Thoracic aorta (tissue), 2 donors: Measurements from ENCODE around the gene AKR1C3. TPM values are rescaled to one million over a fixed set of nuclear protein-coding genes. Genes with fewer than 3 reads are reported as not detected.
"Not testable (repeated sequence)": the region's sequence is repeated elsewhere in the genome, so short reads cannot be mapped to it uniquely, and the experiment has no call there.

Source experiments
- ATAC-seq: fragments of 150-250 bp; one replicate; pipeline ENCODE4 v1.8.0; 2017; ENCODE audit warnings: low read depth; ENCODE audit not compliant: insufficient number of reproducible peaks, low FRiP score
- DNase-seq: peaks from one replicate; pipeline ENCODE4 v3.0.0-alpha.2; 2020; ENCODE audit warnings: low spot score
- H3K27ac ChIP-seq, 2 donors: fragments of 200-600 bp; sonication (generic); 1 replicate in 1 of 2; 2 replicates in 1 of 2; pipeline ENCODE4 v1.5.1; 2016; ENCODE audit warnings: mild to moderate bottlenecking in 2 of 2, moderate library complexity in 2 of 2
- H3K27me3 ChIP-seq: fragments of 200-600 bp; sonication (generic); replicated peaks from 2 replicates; pipeline ENCODE4 v1.6.0; 2016; ENCODE audit warnings: mild to moderate bottlenecking; ENCODE audit not compliant: insufficient read depth
- H3K36me3 ChIP-seq: fragments of 200-600 bp; sonication (generic); one replicate; pipeline ENCODE4 v1.5.1; 2016
- H3K4me1 ChIP-seq, 2 donors: fragments of 200-600 bp; sonication (generic); 1 replicate in 1 of 2; 2 replicates in 1 of 2; pipeline versions ENCODE4 v1.5.1 to v1.6.0; 2016; ENCODE audit warnings: low read depth in 2 of 2, mild to moderate bottlenecking in 1 of 2; ENCODE audit not compliant: control insufficient read depth in 1 of 2
- H3K4me3 ChIP-seq: fragments of 200-600 bp; sonication (generic); 2 replicates; pipeline ENCODE4 v1.5.1; 2016; ENCODE audit warnings: mild to moderate bottlenecking
- H3K9me3 ChIP-seq: fragments of 200-600 bp; sonication (generic); 2 replicates; pipeline ENCODE4 v1.5.1; 2016
- CTCF ChIP-seq: fragments of 200-600 bp; sonication (generic); IDR thresholded peaks from one replicate; pipeline ENCODE4 v1.5.1; 2019; ENCODE audit warnings: antibody characterized with exemption
- total RNA-seq, 2 donors: library from RNA; depleted of rRNA; stranded (reverse); fragments of >200 nt; gene quantifications; one replicate each; pipeline versions ENCODE4 v1.1.0 to v1.2.3, GENCODE V29; 2016

Gene AKR1C3
- total RNA-seq, 2 donors from 2014 or later = 77.4 to 92.9 TPM

GRCh38 chr10:5103481-5103880, 9.3 kb downstream of the AKR1C3 start:
- ATAC-seq (no peak), DNase-seq (no peak)
- no peaks in the 10 kb centered on the region for H3K9me3 ChIP-seq
- peaks cover 38% of the 10 kb centered on the region for H3K36me3 ChIP-seq
- peaks cover 0 to 6% of the 10 kb centered on the region in 2 donors for H3K4me1 ChIP-seq
- no peak for TF ChIP-seq CTCF
- H3K27ac ChIP-seq = no peak overlapping the region
- no peak overlapping the region for H3K4me3 ChIP-seq
- H3K27me3 ChIP-seq = no peaks in the 10 kb centered on the region

- DNase-seq = no peak
- peaks cover 0 to 6% of the 10 kb centered on the region in 2 donors for H3K4me1 ChIP-seq
- no peak overlapping the region for H3K4me3 ChIP-seq
- H3K36me3 ChIP-seq = peaks cover 25% of the 10 kb centered on the region
- TF ChIP-seq CTCF = no peak
- H3K27ac ChIP-seq = no peak overlapping the region
- no peaks in the 10 kb centered on the region for H3K27me3 ChIP-seq
- no peak for ATAC-seq
- no peaks in the 10 kb centered on the region for H3K9me3 ChIP-seq
These were observed 11.4 kb downstream of the AKR1C3 start for GRCh38 chr10:5105626-5106025.

GRCh38 chr10:5106553-5106952, 12.3 kb downstream of the AKR1C3 start:
- H3K4me3 ChIP-seq = no peak overlapping the region
- no peak overlapping the region for H3K27ac ChIP-seq
- no peaks in the 10 kb centered on the region for H3K9me3 ChIP-seq
- no peaks in the 10 kb centered on the region for H3K27me3 ChIP-seq
- no peak for ATAC-seq
- DNase-seq = no peak
- H3K4me1 ChIP-seq = peaks cover 0 to 6% of the 10 kb centered on the region in 2 donors
- H3K36me3 ChIP-seq = peaks cover 25% of the 10 kb centered on the region
- TF ChIP-seq CTCF = no peak

- no peak for ATAC-seq
- Histone ChIP-seq H3K27me3 (no peaks in the 10 kb centered on the region), H3K4me3 (no peak overlapping the region), H3K4me1 (peaks cover 0 to 6% of the 10 kb centered on the region in 2 donors), H3K9me3 (no peaks in the 10 kb centered on the region), H3K27ac (no peak overlapping the region), H3K36me3 (peaks cover 21% of the 10 kb centered on the region)
- no peak for TF ChIP-seq CTCF
- no peak for DNase-seq
These were observed 13.8 kb downstream of the AKR1C3 start for GRCh38 chr10:5107860-5108526.

- H3K4me1 ChIP-seq = peaks cover 0 to 6% of the 10 kb centered on the region in 2 donors
- H3K36me3 ChIP-seq = peaks cover 15% of the 10 kb centered on the region
- no peak for TF ChIP-seq CTCF
- H3K4me3 ChIP-seq = no peak overlapping the region
- H3K27me3 ChIP-seq = no peaks in the 10 kb centered on the region
- no peaks in the 10 kb centered on the region for H3K9me3 ChIP-seq
- no peak for DNase-seq
- no peak for ATAC-seq
- H3K27ac ChIP-seq = no peak overlapping the region
These were observed 14.6 kb downstream of the AKR1C3 start for GRCh38 chr10:5108658-5109416.

- H3K36me3 ChIP-seq = peaks cover 15% of the 10 kb centered on the region
These were observed 15.6 kb downstream of the AKR1C3 start for GRCh38 chr10:5109861-5110260.

More at GRCh38 chr10:5109861-5110260, 15.6 kb downstream of the AKR1C3 start:
- not testable (repeated sequence) for H3K9me3 ChIP-seq, ATAC-seq, H3K4me3 ChIP-seq, H3K4me1 ChIP-seq, H3K27ac ChIP-seq, DNase-seq, H3K27me3 ChIP-seq
